DND-41 (cell line): Measurements from ENCODE around the gene CAPN5.

Experiments
- CTCF ChIP-seq: IDR thresholded peaks from 2 replicates; pipeline ENCODE4 v1.5.1; 2012; ENCODE audit warnings: borderline replicate concordance, low read length, moderate library complexity, mild to moderate bottlenecking; ENCODE audit not compliant: poor library complexity, severe bottlenecking; ENCODE audit errors: extremely low read depth
- EZH2 ChIP-seq: IDR thresholded peaks from 3 replicates; pipeline ENCODE4 v1.6.1; 2012; ENCODE audit warnings: borderline replicate concordance, low read depth, mild to moderate bottlenecking, moderate library complexity, low read length, inconsistent platforms; ENCODE audit not compliant: severe bottlenecking

GRCh38 chr11:77044356-77044755, 22.4 kb upstream of the CAPN5 start:
- TF ChIP-seq CTCF (no peak), EZH2 (no peak)
